ENCODE data around the gene P3H1.
"Not testable (repeated sequence)": the region's sequence is repeated elsewhere in the genome, so short reads cannot be mapped to it uniquely, and the experiment has no call there.

P3H1 gene

DNA sequence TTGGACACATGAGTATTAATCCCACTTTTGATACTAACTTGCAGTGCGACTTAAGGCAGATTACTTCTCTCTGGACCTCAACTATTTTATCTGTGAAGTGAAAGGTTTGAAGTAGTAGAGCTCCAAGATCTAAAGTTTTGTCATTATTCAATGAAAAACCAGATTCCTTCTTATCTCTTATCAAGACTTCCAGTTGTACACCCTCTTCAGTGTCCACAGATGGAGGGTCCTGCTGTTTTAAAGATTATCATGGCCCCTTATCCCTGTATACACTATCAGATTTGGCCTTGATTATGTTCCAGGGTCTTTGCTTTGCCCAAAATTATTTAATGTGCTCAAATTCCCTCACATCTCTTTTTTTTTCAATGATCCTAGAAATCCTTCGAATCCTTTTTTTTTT lies 1.3 kb upstream of the P3H1 start:
- DNase-seq: no peak

DNA sequence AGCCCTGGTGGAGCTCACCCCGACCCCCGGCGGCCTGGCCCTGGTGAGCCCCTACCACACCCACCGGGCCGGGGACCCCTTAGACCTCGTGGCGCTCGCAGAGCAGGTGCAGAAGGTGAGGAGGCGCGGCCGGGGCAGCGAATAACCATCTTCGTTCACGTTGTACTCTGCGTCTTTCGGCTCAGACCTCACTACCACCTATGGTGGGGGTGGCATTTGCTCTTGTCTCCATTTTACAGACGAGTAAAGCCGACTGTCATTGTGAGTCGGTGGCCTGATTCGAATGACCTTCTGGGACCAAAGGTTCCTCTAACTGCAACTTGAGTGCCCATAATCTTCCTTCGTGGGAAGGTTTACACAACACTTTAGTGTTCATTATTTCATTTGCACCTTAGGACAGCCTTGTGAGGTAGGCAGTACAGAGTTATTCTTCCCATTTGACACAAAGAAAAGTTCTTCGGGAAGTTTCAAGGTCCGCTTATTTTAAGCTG lies 727 bp upstream of the P3H1 start:
- DNase-seq: no peak

DNA sequence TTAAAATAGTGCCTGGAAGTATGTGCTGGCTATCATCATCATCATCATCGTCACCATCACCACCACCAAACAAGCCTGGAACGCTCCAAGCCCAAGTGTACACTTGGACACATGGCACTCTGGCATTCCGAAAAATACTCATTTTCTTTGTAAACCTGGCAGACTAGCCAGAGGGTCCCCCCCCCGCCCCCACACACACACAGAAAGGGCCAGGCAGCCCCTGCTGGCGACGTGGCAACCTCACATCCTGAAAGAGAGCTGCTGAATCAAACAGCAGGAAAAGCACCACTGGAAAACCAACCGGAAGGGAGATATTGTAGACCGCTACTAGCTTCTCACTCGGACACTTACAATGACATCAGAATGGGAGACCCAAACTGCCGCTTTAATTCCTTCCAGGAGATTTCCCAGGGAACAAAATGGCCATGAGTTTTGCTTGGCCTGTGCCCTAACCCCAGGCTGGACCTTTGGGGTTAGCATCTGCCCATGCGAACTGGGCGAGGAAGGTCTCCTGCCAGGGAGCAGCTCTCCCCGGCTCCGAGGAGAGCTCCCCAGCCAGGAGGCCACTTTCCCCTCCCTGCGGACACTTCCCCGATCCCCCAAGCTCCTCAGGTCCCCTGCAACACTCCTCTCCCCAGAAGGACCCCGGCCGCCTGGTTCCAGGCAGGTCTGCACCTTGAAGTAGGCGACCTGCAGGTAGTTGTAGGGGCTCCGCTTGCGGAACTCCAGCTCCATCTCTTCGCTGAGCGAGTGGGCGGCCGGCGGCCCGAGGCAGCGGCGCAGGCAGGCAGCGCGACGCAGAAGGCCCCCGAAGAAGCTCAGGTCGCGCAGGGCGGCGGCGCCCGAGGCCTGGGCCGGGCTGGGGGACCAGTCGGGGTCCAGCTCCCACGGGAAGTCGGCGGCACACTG lies 742 bp downstream of the P3H1 start:
- peak; percentile 72 to 78 for DNase-seq

DNA sequence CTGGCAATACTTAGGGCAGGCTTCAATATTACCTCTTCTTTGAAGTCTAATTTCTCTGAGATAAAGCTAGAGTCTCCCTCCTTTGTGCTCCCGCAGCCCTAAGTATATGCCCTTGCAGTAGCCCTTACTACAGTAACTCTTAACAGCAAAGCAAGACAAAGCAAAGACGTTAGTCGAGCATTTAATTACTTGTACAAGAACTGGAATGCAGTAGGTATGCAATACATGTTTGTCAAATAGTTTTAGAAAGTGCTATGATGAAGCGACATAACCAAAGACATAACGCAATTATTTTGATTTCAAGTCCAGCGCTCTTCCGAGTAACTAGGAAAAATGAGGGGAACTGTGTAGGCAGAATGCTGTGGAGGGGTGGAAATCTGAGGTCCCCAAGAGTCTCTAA lies 1.6 kb downstream of the P3H1 start:
- DNase-seq: no peak

DNA sequence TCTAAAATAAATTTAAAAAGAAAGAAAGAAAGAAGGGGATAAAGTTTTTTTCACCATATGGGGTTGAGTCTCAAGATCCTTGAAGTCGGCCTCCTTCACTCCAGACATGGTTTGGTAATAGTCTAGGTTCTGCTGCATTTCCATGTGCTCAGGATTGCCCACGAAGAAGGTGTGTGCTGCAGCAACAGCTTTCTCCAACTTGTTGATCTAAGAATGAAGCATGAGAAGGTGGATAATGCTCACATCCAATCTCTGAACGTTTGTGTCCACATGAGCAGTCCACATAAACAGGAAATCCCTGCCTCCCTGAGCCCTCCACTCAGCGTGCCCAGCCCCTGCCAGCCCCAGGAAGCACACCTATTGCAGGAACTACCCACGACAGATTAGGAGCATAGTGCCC lies 4.6 kb downstream of the P3H1 start:
- DNase-seq: no peak

DNA sequence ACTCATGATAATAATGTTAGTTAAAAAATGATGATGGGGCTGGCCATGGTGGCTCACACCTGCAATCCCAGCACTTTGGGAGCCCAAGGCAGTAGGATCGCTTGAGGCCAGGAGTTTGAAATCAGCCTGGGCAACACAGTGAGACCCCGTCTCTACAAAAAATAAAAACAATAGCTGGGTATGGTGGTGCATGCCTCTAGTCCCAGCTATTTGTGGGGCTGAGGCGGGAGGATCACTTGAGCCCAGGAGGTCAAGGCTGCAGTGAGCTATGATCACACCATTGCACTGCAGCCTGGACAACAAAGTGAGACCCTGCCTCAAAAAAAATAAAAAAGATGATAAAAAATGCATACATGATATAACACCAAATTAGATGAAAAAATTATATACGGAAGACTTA lies 5.3 kb downstream of the P3H1 start:
- DNase-seq: no peak

DNA sequence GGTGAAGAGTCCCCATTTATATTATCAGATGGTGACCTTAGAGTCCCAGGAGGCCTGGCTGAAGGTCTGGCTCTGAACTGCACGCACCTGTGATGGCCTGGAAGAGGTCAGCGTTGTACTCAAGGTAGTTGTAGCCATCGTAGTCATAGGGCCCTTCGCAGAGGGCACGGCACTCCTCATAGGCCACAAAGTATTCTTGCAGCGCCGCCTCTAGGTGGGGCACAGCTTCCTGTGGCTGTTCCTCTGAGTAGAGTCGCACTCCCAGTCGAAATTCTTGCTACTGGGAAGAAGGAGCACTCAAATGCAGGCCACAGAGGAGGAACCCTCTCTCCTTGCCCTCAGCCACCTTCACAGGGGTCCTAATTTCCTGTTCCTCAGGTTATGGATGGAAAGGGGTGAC lies 7.7 kb downstream of the P3H1 start:
- no peak for DNase-seq

DNA sequence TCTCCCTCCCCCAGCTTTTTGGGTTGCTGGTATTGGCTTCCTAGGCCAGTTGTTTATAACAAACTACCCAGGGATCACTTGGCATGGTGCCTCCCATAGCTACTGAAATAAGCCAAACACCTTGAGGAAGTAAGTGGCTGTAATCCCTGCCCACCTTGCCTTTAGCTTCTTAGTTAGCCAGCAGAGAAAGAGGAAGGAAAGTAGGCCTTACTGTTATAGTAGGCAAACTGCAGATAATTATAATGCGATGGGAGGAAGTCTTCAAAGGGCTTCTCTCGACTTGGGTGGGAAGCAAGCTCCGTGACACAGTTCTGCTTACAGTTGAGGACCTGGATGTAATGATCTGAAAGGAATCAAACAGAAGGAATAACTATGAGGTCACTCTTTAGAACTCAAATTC lies 8.2 kb downstream of the P3H1 start:
- no peak for DNase-seq

DNA sequence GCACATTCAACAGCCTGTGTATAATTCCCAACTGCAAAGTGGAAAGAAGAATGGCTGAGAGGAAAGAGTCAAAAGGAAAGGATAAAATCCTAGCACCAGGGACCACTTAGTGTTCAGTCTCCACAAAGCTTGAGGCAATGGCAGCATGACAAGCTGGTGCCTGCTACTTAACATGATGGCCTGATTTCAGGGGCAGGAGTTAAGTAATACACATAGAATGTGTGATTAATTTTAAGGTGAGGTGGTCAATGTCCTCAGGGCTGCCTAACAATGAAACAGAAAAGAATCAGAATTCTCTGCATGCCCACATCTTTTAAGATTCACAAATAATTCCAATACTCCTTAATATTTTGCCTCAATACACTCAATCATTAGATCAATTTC lies 8.9 kb downstream of the P3H1 start:
- no peak for DNase-seq

DNA sequence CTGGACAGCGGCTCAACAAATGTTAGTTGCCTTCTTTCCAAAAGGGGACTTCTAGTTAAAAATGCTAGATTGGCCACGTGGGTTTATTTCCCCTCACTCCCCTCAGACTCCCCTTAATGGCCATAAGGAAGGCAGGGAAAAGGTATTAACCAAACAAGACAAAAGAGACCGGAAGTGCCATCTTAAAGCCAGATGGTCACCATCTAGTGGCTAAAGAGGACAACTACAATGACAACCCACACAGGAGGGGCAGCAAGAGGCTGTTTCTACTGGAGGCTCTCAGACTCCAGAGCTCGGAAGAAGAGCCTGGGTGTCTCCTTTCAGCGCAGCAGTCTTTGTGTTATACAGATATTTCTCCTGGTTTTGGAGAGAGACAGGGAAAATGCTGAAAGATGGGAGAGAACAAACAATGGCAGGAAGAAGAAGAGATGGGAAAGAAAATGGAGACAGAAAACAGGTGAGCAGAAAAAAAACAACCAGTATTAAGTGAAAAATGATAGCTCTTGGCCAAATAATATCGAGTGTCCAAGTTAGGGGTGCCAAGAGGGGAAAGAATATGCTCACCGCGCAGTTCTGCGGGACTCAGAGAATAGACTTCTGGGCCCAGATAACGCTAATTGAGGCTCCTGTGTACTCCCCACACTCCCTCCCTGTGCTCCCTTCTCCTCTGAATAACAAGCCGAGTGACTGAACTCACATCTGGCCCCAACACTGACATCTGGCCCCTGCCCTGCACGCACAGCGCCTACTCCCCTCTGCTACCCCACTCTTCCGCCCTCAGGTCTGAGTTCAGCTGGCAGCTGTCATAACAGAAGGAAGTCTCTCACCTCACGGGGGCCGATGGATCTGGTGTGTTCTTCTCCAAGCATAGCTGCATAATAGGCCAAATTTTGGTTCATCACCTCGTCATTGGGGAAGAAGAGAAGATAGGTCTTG lies 9.6 kb downstream of the P3H1 start:
- DNase-seq: no peak

DNA sequence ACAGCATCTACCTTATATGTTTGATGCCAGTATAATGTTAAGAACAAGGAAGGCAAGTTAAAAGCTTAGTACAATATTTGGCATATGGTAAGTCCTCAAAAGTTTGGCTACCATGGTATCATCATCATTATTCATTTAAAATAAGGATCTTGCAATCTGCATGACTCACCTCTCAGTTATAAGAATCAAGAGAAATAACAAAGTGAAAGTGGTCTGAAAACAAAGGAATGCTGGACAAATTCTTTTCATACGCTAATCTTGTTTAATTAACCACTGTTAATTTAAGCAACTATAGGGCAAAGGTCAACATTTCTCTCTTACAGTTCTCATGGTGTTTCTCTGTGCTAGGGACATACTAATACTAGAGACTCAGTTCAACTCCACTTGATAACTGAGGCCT lies 13.8 kb downstream of the P3H1 start:
- DNase-seq: no peak

DNA sequence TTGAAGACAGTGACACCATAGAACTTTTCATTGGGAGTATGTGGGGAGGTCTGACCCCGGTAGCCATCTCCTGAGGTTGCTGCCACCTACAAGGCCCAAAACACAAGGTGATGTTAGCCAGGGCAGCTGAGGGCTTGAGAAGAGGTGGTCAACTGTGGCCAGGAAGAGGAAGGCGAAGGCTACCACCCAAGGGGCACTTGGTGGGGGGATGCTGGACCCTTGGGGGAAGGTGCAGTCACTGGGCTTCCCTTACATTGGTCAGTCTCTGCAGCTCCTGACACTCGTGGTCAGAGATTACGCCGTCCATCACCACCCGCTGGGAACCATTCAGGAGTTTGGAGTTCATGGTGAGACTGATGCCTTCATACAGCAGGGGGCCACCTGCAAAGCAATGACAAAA lies 14.5 kb downstream of the P3H1 start:
- no peak for DNase-seq

DNA sequence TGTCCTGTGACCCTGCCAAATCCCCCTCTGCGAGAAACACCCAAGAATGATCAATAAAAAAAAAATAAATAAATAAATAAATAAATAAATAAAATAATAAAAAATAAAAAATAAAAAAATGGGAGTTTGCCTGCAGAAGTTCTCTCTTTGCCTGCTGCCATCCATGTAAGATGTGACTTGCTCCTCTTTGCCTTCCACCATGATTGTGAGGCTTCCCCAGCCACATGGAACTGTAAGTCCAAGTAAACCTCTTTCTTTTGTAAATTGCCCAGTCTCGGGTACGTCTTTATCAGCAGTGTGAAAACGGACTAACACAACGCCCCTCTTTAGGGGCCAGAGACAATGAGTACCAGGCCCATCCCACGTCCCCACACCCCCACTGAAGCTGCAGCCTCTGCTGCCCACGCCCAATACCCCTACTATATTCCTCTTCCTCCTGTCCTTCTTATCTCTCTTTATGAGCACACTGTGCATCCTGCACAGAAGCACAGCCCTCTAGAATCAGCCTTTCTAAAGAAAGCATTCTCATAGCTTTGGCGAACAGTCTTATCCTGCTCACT lies 15.2 kb downstream of the P3H1 start:
- DNase-seq: not testable (repeated sequence)

DNA sequence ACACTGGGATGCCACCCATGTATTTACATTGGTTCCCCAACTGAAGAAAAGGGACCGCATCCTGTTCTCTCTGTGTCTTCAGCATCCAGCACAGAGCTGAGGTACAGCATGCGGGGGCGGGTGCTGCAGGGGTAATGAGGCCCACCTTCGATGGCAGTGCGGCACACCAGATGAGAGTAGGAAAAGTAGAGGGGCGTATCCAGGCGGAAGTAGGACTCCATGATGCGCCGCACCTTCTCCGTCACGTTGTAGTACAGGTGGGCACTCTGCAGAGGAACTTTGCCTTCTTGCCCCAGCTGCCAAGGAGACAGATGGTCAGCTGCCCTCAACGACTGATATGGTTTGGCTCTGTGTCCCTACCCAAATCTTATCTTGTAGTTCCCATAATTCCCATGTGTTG lies 16.8 kb downstream of the P3H1 start:
- DNase-seq: no peak

DNA sequence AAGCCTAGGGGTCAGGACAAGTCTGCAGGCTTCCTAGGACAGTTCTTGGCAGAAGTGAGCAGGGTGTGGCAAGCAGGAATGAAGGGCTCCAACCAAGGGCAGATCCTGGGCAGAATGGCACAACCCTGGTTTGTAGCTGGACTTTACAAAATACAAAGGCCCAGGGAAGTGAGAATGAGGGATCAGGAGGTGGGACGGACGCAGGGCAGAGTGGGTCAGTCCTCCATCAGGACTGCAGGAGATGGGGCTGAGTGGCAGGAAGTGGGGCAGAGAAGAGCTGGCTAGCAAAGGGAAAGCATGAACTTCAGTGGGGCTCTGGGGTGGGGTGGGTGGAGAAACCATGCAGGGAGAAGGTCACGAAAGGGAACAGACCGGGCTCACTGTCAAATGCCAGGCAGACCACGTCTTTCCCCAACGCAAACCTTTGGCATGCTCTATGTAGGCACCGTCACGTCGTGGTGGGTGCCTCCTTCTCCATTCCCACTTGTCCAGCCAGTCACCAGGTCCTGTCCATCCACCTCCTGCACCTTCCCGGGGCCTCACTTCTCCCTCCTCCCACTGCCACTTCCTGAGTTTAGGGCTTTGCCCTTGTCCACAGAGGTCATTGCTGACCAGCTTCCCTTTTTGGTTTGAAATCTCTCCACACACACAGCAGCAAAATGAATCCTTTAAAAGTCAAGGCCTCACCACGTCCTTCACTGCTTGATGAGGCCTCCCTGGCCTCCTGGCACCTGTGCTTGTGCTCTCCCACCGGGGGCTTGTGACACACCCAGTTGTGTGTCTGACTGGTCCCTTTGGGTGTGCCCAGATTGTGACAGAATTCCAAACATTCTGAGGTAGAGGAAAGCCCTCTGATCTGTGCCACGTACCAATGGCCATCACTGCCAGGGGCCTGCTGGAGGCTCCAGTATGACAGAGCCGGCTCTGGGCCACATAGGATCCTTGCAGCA lies 18.1 kb downstream of the P3H1 start:
- DNase-seq: no peak

DNA sequence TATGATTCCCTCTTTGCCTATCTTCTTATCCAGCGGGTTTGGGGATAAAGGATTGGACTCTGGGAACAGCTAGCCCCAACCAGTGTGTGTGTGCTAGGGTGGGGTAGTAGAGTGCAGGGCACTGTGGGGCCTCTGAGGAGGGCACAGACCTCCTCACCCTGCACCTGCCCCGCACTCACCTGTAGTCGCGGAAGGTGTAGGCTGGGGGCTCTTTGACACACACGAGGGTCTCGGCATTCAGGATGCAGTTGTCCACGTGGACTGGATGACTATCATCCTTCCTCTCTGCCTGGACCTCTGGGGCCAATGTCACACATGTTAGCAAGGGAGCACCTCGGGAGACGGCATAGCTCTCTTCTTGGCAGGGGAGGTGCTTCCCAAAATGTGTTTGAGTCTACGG lies 18.8 kb downstream of the P3H1 start:
- DNase-seq: no peak

DNA sequence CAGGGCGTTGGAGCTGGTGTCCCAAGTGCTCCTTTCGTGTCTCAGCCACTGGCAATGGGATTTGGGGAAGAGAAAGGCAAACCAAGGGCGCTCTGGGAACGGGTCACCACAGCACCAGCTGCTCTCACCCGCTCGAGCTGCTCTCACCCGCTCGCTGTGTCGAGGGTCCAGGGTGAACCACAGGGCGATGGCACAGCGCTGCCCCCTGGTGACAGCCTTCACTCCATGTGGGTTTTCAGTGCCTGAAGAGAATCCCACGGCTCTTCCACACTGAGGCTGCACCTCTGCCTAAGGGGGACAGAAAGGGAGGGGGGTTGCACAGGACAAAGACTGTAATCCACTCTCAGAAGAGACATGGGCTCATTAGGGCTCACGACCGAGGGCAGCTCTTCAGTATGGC lies 19.7 kb downstream of the P3H1 start:
- DNase-seq: peak; percentile 49 to 59

DNA sequence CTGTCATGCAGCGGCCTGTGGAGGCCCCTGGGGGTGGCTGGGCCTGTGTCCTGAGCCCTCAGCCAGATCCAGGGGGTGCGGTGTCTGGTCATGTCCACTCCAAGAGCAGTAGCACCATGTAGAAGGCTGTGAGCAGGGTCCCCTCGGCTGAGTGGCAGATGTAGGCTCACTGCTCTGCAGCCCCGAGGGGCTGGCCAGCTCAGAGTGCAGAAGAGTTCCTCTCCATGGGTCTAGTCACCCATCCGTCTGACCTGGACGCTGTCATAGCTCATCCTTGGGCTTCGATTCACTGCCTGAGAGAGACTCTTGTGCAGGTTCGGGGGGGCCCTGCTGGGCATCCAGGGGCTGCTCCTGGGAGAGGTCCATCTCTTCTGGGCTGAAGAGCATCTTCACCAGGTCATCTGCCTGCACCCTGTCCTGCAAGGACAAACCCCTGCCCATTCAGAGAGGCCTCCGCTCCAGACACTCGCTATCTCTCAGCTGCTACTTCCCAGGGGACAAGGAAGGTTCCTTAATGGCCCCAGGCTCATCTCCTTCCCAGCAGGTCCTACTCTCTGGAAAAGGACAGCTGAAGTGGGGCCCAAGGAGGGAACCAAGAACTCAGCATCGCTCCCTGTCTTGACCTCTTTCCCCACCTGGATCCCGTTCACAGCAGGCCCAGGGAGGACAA lies 20.3 kb downstream of the P3H1 start:
- DNase-seq: no peak

DNA sequence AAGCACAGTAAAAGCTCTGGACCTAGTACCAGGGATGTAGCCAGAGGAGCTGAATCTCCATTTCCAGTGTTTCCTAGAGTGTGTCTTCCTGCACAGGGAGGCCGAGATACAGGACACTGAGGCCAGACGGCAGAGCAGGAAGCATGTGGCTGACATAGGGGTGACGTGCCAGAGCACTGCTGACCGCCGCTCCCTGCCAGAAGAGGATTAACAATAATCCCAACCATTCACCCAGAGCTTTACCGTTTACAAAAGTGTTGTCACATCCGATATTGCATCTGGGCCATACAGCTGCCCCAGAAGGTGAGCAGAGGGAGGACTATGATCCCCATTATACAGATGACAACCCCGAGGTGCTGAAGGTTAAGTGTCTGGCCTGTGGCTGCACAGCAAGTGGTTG lies 21.0 kb downstream of the P3H1 start:
- DNase-seq: no peak

DNA sequence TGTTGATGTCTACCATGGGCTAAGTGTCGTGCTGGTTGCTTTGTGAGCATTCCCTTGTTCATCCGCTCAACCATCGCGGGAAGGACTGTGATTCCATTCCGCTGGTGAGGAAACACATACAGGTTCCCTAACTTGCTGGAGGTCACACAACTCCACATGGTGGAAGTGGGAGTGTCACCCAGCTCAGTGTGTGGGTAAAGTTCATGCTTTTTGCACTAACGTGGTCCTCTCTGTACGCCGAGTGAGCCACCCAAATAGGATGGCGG lies 22.7 kb downstream of the P3H1 start:
- DNase-seq: no peak

DNA sequence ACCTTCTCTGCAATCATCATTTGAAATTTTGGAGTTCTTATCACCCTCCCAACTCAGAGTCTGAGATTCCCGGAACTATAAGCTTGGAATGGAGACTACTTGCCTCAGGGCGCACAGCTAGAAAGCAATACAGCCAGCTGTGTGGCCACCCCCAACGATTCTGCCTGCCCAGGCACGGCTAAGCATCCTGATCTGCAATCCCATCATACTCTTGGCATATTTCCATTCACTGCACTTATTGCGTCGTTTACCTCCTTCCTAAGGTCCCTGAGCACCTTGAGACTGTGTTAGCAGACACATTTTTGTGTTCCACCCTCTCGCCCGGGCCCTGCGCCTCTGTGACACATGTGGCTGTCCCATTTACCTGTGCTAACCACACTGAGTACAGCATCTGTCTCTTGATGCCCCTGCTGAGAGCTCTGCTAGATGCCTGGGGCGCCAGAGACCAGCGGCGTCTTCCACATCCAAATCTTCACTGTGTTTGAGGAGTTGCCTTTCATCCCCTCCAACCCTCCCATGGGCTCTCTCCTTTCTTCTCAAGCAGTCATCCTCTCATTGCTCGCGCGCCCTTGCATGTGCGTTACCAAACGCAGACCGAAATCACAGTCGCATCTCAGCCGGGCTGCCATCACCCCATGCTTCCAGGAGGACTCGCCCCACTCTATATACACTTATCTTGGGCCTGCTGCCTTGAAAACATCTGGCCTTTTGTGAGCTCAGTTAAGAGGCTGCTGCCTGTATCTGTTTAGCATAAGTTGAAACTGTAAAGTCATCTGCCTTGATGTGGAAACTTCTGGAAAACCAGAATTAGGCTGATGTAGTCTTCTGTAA lies 23.3 kb downstream of the P3H1 start:
- DNase-seq: no peak

All from activated T-cell treated with anti-CD3 and anti-CD28 coated beads, Interleukin-2, amount 50 U/mL, for 48 hours (primary cell).